ENCODE measurements around the gene DAAM1.

DNA sequence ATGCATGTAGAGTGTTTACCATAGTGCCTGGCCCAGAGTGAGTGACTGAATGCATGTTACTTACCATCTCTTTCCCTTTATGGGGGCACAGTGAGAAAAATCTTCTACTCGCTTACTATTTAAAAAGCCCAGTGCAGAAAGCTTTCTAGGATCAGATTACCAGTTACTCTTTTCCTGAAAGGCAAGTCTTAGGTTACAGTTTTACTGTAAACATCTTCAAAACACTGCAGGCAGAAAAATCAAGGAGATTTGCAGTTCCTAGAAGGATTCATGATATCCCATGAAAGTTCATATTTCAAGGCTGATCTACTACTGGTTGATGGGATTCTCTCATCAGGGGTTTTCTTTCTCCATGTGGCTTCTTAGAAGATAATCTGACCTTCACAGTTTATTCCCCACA, 29.3 kb upstream of the DAAM1 start:
- TF ChIP-seq ARNTL (CRISPR knock-in tag; IDR thresholded peaks at IDR 0.05; ENCODE audit: borderline replicate concordance, low read depth) = no peak
- TF ChIP-seq PATZ1 (CRISPR knock-in tag; IDR thresholded peaks at IDR 0.05; ENCODE audit: borderline replicate concordance) = no peak
- TF ChIP-seq RARB (CRISPR knock-in tag; IDR thresholded peaks at IDR 0.05) = no peak
- TF ChIP-seq GLIS3 (CRISPR knock-in tag; IDR thresholded peaks at IDR 0.05) = no peak
- no peak for TF ChIP-seq TOX (CRISPR knock-in tag; IDR thresholded peaks at IDR 0.05; ENCODE audit: borderline replicate concordance)
- TF ChIP-seq ZFP3 (CRISPR knock-in tag; IDR thresholded peaks at IDR 0.05) = no peak

All from SK-N-SH treated with all-trans-retinoic acid at 6 μM for 48 hours (cell line).